ENCODE data around the gene C1orf53.

Gene C1orf53

DNA sequence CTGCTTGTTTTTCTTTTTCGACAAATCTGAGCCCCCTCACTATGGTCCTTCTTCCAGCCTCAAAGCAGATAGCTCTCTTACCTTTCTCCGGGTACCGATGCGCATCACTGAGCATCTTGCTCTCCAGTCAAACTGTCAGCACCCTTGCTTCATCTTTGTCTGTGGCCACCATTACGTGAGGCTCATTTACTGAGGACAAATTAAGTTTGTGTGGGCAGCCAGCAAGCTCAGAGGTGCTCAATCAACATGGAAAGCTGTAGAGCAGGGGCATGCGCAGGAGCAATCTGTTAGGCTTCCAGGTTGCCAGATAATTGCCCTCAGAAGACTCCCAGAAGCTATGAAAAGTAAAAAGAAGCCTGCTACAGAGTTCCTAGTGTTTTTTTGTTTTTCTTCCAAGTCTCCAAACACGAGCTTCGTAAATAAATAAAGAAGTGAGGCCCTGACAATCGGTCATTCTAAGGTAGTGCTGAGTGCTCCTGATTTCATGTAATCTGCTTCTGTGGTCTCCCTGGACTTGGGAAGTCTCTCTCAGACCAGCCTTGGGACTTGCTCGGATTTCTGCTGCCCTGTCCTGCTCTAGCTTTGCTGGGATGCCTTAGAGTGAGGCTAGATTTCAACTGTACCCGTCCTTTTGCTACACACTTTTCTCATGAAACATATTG, 1.8 kb downstream of the C1orf53 start:
- no peak overlapping the region for H3K4me3 ChIP-seq (ENCODE audit: low read depth, low read length)
- TF ChIP-seq, protein P1, sequence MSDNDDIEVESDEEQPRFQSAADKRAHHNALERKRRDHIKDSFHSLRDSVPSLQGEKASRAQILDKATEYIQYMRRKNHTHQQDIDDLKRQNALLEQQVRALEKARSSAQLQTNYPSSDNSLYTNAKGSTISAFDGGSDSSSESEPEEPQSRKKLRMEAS (IDR thresholded peaks at IDR 0.05; ENCODE audit: low read depth, low read length), result no peak
- TF ChIP-seq POLR2A (IDR thresholded peaks at IDR 0.05; ENCODE audit: extremely low read depth, insufficient read length) (no peak), CTCF (IDR thresholded peaks at IDR 0.05; ENCODE audit: low read depth, low read length) (no peak), MYC (IDR thresholded peaks at IDR 0.05; ENCODE audit: low read depth, low read length) (no peak)
- no peak for DNase-seq (ENCODE audit: low read depth)

DNA sequence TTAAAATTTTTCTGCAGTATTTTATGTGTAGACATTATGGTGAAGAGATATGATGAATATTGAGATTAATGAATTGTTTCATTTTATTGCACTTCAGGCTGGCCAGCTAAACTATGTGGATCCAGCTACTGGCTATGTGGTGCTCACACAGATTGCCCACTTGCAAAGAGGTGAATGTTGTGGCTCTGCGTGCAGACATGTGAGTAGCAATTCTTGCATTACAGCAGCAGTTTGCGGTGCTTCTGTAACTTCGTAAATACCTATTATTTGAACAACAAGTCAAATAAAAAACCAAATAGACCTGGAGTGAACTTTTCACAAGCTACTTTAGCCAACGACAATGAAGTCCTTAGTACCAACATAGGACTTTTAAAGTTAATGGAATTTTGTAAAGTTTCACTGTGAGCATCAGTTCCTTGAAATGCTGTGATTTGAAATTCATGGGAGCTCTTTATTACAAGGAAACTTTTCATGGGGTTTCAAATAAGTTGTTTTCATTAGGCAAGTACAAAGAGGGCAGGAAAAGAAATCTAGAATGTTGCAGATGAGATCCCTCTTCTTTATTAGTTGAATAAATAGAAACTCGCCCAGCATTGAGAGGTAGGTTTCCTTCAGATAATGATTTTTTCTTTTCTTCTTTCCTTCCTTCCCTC, 3.4 kb downstream of the C1orf53 start:
- no peak overlapping the region for H3K4me3 ChIP-seq (ENCODE audit: low read depth, low read length)
- no peak for DNase-seq (ENCODE audit: low read depth)
- TF ChIP-seq MYC (IDR thresholded peaks at IDR 0.05; ENCODE audit: low read depth, low read length) (no peak), POLR2A (IDR thresholded peaks at IDR 0.05; ENCODE audit: extremely low read depth, insufficient read length) (no peak), CTCF (IDR thresholded peaks at IDR 0.05; ENCODE audit: low read depth, low read length) (no peak)
- TF ChIP-seq, protein P1 (IDR thresholded peaks at IDR 0.05; ENCODE audit: low read depth, low read length), result no peak

- TF ChIP-seq, protein P1 (IDR thresholded peaks at IDR 0.05; ENCODE audit: low read depth, low read length), result no peak
- TF ChIP-seq POLR2A (IDR thresholded peaks at IDR 0.05; ENCODE audit: extremely low read depth, insufficient read length) (no peak), CTCF (IDR thresholded peaks at IDR 0.05; ENCODE audit: low read depth, low read length) (no peak), MYC (IDR thresholded peaks at IDR 0.05; ENCODE audit: low read depth, low read length) (no peak)
- DNase-seq (ENCODE audit: low read depth), result no peak
- H3K4me3 ChIP-seq (ENCODE audit: low read depth, low read length), result no peak overlapping the region
Observed at GRCh38 chr1:197907846-197908616, 5.6 kb downstream of the C1orf53 start.

GRCh38 chr1:197908716-197909220, 6.3 kb downstream of the C1orf53 start:
- no peak overlapping the region for H3K4me3 ChIP-seq (ENCODE audit: low read depth, low read length)
- DNase-seq (ENCODE audit: low read depth), result no peak
- no peak for TF ChIP-seq MYC (IDR thresholded peaks at IDR 0.05; ENCODE audit: low read depth, low read length)
- no peak for TF ChIP-seq POLR2A (IDR thresholded peaks at IDR 0.05; ENCODE audit: extremely low read depth, insufficient read length)
- no peak for TF ChIP-seq CTCF (IDR thresholded peaks at IDR 0.05; ENCODE audit: low read depth, low read length)
- TF ChIP-seq, protein P1 (IDR thresholded peaks at IDR 0.05; ENCODE audit: low read depth, low read length), result no peak

DNA sequence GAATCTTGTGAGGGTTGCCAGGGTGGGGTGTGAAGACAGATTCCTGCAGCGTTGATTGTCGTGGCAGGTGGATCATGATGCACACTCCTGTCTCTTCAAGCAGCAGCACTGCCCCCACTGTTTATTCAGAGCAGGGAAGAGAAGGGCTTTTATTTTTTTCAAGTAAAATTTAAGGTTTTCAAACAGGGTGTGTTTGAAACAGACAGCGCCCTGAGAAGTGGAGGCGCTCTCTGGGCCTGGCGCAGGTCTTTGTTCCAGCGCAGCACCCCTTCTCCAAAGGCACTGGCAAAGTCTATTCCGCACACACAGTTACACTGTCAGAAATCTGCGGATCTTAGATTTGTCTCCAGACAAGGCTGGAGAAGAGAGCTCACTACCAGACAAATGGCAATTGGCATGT, 7.0 kb downstream of the C1orf53 start:
- H3K4me3 ChIP-seq (ENCODE audit: low read depth, low read length), result no peak overlapping the region
- no peak for DNase-seq (ENCODE audit: low read depth)
- TF ChIP-seq MYC (IDR thresholded peaks at IDR 0.05; ENCODE audit: low read depth, low read length) (no peak), CTCF (IDR thresholded peaks at IDR 0.05; ENCODE audit: low read depth, low read length) (no peak), POLR2A (IDR thresholded peaks at IDR 0.05; ENCODE audit: extremely low read depth, insufficient read length) (no peak)
- TF ChIP-seq, protein P1 (IDR thresholded peaks at IDR 0.05; ENCODE audit: low read depth, low read length), result no peak
